GM10266 (cell line): ENCODE measurements around the gene STARD7.

Experiments used
- DNase-seq: peaks from one replicate; pipeline ENCODE4 v3.0.0; 2012; ENCODE audit errors: extremely low spot score
- CTCF ChIP-seq: IDR thresholded peaks from 2 replicates; pipeline ENCODE4 v1.5.1; 2012; ENCODE audit warnings: mild to moderate bottlenecking, low read depth; ENCODE audit not compliant: control insufficient read depth, insufficient read depth; ENCODE audit errors: missing control alignments

STARD7 gene

GRCh38 chr2:96140941-96141623, 67.5 kb downstream of the STARD7 start:
- TF ChIP-seq CTCF = no peak
- DNase-seq = no peak

- no peak for DNase-seq
- no peak for TF ChIP-seq CTCF
Observed at GRCh38 chr2:96139181-96139758, 69.4 kb downstream of the STARD7 start.

- TF ChIP-seq CTCF = peak; percentile 79
- peak; percentile 80 for DNase-seq
Observed at GRCh38 chr2:96138179-96139145, 70.2 kb downstream of the STARD7 start, which contains the start of gene ASTL. TSS of gene ASTL (minus strand) at chr2:96138502. CDS start at chr2:96138436, 66 bp downstream.

GRCh38 chr2:96137321-96138178, 71.1 kb downstream of the STARD7 start:
- no peak for DNase-seq
- TF ChIP-seq CTCF = no peak

GRCh38 chr2:96136129-96136720, 72.4 kb downstream of the STARD7 start:
- no peak for DNase-seq

More at GRCh38 chr2:96136129-96136720, 72.4 kb downstream of the STARD7 start:
- no peak for TF ChIP-seq CTCF
